Fibroblast of peridontal ligament (primary cell): ENCODE data around the gene ANKRD12.
"Not testable (repeated sequence)": the region's sequence is repeated elsewhere in the genome, so short reads cannot be mapped to it uniquely, and the experiment has no call there.

Experiments
- DNase-seq: peaks from one replicate; pipeline ENCODE4 v3.0.0-alpha.2; 2010; ENCODE audit errors: extremely low read depth

ANKRD12 gene

GRCh38 chr18:9136315-9137155 is at the start of gene ANKRD12:
ANKRD12 (plus strand) TSS chr18:9136781; CDS start chr18:9182433, 45,652 bp downstream.
- DNase-seq = peak; percentile 94

- no peak for DNase-seq
Measured at GRCh38 chr18:9087144-9087543, 49.4 kb upstream of the ANKRD12 start.

DNA sequence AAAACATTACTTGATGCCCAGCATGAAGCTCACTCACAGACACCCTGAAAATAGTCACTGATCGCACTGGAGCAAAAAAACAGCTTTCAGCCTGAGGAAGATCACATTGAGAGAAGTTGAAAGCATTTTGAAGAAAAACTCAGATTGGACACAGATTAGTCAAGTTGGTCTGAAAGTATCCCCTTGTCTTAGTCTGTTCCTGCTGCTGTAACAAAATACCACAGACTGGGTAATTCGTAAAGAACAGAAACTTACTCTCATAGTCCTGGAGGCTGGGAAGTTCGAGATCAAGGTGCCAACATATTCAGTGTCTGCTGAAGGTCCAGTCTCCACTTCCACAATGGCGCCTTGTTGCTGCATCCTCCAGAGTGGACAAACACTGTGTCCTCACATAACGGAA is 48.3 kb upstream of the ANKRD12 start:
- no peak for DNase-seq

GRCh38 chr18:9088727-9089126 is 47.9 kb upstream of the ANKRD12 start:
- not testable (repeated sequence) for DNase-seq

DNA sequence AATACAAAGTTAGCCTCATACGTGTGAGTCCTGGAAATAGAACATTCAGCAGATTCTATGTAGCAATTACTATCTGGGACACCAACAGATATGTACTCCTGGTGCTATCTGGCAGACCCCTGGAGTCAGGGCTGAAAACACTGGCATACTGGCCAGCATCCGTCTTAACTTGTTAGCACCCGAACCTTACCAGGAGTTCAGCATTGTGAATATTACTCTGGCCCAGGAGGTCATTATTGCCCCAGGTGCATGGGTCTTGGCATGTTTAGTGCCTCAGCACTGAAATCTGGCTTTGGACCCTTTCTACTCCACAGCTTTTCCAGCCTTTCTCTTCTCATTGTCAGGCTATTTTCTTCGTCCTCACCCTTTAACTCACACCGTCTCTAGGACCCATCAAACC is 46.0 kb upstream of the ANKRD12 start:
- DNase-seq = no peak

DNA sequence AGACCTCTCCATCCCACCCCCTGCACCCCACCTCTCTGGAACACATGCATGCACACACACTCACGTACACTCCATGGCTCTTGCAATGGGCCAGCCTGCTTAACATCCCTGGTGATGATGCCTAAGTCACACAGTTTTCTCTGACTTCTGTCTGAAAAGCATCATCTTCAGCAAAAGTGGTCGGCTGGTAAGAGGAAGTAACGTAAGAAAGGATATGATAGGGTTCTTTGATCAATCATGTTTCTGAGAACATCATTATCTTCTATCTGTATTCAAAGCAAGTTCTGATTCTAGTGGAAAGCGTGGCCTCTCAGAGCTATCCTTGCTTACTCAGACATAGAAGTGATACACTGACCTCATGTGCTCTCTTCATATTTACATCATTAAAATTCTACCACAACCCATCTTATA is 45.5 kb upstream of the ANKRD12 start:
- no peak for DNase-seq

GRCh38 chr18:9092665-9093064 is 43.9 kb upstream of the ANKRD12 start:
- DNase-seq = peak; percentile 37

DNA sequence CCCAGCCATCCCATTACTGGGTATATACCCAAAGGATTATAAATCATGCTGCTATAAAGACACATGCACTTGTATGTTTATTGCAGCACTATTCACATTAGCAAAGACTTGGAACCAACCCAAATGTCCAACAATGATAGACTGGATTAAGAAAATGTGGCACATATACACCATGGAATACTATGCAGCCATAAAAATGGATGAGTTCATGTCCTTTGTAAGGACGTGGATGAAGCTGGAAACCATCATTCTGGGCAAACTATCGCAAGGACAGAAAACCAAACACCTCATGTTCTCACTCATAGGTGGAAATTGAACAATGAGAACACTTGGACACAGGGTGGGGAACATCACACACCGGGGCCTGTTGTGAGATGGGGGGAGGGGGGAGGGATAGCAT is 43.5 kb upstream of the ANKRD12 start:
- DNase-seq = not testable (repeated sequence)

DNA sequence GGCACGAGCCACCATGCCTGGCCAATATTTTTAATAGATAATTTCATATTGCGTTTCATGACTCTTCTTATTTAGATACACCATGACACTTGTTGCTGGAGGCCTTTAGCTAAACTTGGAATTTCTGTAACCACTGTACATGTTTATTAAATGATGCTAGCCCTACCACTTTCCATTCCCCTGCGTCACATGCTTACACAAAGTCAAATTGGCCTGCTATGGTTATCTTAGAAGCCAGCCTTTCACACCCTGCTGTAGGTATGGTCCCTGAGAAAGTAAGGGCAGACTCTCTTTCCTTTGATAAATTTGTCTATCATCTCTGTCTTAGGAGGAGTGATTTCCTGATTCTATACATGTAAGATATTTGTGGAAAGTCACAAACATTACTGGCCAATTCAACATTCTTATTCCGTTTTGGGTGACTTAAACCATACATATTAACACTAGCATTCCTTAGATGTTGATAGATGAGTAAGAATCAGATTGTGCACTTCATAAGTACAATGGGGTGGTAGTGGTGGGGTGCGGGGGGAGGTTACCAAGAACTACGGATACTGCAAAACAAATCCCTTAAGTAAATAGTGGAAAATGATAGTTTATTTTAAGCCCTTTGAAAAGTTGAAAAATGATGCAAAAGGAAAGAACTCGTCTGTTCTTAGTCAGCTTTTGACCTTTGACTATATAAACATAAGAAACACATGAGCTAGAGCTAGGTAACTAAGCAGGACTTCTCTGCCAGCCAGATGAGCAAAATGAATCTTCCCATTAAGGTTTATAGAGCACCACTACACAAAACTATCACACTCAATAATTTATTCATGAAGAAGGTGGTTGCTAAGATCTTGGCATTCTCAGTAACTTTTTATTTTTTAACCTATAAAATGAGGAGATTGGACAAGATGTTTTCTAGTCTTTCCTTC is 42.0 kb upstream of the ANKRD12 start:
- peak; percentile 93 for DNase-seq

GRCh38 chr18:9095297-9096006 is 41.1 kb upstream of the ANKRD12 start:
- DNase-seq = no peak

- no peak for DNase-seq
Measured at GRCh38 chr18:9096007-9096371, 40.6 kb upstream of the ANKRD12 start.

GRCh38 chr18:9096685-9097084 is 39.9 kb upstream of the ANKRD12 start:
- no peak for DNase-seq

GRCh38 chr18:9097349-9097748 is 39.2 kb upstream of the ANKRD12 start:
- DNase-seq = no peak

DNA sequence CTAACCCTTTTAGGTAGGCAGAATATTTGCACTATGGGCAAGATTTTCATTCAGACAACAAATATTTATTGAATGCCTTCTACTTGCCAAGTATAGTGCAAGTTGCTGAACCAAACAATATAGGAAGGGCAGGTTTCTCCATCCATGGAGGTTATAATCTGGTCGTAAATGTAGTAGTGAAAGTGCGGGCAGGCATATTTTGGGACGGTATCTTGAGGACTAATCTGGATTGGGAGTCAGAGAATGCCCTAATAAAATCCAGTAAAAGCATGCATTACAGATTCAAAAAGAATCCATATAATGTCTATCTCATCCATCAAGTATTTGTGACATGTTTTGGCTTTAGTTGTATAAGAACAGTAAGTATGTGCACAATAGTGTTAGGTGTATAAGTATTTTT is 35.8 kb upstream of the ANKRD12 start:
- DNase-seq = no peak

DNA sequence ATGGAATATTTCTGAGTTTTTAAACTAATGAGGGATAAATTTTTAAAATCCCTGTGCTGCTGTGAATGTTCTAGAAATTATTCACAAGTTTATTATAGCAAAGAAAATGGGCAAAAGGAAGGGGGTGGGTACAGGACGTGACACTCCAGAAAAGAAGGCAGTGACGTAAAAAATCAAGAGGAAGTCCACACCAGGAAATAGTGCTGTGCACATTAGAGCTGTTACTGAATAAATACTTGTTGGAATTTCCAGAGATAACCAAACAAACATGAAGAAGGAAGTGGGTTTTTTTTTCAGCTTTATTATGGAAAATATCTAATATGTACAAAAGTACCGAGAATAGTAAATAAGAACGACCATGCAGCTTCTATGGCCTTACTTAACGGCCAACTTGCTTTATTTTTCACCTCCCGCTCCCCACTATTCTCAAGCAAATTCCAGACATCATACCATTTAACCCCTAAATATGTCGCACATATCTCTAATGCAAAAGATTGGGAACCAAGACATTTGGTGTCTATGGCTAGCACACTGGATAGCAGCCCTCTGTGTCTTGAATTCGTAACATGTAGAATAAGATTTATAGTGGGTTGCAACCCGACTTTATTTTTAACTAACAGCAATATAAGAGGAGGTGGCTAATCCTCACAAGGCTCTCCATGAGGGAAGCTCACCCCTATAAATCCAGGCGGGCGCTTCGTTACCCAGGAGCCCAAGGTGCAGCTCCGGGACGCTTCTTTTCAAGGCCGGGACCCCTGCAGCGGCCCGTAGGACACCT is 34.7 kb upstream of the ANKRD12 start:
- peak; percentile 68 for DNase-seq

DNA sequence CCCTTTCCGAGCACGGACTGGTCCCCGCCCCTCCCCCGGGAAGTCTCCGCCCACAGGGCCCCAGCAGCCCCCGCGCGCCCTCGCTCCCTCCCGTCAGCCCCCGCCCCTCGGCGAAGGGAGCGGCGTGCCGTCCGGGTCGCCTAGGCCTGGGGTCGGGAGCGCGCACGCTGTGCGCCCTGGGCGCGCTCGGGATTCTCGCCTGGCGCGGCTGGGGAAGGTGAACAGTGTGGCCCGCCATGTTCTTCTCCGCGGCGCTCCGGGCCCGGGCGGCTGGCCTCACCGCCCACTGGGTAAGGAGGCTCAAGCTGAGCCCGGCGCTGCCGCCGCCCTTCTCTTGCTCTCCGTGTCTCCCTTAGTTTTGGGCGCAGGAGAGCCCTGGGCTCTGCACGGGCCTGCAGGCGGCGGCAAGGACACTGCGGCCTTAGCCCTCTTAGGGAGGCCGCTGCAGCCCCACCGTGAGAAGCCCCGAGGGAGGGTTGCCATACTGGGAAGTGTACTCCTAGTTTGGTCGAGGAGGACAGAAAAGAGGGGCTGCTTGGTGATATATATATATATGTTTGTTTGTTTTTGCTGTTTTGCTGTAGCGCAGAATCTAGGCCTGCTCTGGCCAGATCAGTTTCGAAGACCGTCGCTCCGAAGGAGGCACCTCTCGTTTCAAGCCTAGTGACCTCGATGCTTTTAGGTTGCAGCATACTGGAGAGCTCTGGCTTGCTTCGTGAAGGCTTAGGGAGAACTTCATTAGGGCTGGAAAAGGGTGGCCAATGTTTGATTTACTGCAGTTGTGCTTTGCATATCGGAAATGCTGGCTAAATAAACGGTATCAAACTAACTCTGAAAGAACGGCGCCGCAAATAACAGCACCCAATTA is 33.8 kb upstream of the ANKRD12 start, which contains the start of gene NDUFV2:
Gene NDUFV2 (plus strand): TSS at position 192 of the 868 bp plus-strand sequence. CDS start 45 bp downstream, at position 237.
- DNase-seq = peak; percentile 88

- peak; percentile 67 for DNase-seq
Measured at GRCh38 chr18:9103376-9103873, 33.2 kb upstream of the ANKRD12 start.

- DNase-seq = no peak
Measured at GRCh38 chr18:9104244-9104901, 32.2 kb upstream of the ANKRD12 start.

DNA sequence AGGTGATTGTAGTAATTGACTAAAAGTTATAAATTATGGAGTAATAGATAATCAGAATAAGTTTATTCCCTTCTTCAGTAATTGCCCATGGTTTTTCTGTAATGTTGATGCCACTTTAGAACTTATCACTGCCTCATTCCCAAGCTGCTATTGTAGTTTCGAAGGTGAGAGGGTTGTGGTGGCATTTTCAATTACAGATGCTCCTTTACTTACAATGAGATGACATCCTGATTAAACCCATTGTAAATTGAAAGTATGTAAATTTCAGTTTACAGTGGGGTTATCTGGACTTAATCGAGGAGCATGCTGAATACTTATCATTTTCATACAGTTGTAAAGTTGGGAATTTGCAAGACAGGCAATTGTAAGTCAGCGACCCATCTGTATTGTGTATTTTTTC is 31.2 kb upstream of the ANKRD12 start:
- no peak for DNase-seq
